ENCODE data around the gene OR10A5. TPM values are rescaled to one million over a fixed set of nuclear protein-coding genes. Genes with fewer than 3 reads are reported as not detected.

OR10A5 gene
- total RNA-seq, 1 donor from 2014 or later, result not detected

DNA sequence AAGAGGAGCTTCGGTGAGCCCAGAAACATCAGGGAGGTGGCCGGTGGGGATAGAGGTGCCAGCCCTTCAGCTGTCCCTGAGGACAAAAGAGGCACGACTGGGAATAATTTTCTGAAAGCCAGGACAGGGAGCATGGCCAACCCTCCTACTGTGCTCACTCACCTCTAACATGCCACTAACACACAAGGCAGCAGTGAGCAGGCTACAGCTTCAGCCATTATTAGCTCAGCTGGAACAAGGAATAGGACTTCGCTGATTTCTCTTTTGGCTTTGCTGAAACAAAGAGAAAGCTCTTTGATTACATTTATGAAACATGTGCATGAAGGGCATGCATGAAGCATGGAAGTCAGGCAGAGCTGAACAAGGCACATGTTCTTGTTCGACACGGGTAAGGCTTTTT is 12.1 kb upstream of the OR10A5 start:
- Mint-ChIP-seq H3K27ac (ENCODE audit: unreplicated experiment) (no peak overlapping the region), H3K9me3 (ENCODE audit: unreplicated experiment) (no peaks in the 10 kb centered on the region), H3K27me3 (ENCODE audit: unreplicated experiment) (peaks cover 4% of the 10 kb centered on the region), H3K36me3 (ENCODE audit: unreplicated experiment) (no peaks in the 10 kb centered on the region), H3K4me3 (ENCODE audit: unreplicated experiment) (no peak overlapping the region), H3K4me1 (ENCODE audit: unreplicated experiment) (no peaks in the 10 kb centered on the region)
- TF ChIP-seq, protein P1, sequence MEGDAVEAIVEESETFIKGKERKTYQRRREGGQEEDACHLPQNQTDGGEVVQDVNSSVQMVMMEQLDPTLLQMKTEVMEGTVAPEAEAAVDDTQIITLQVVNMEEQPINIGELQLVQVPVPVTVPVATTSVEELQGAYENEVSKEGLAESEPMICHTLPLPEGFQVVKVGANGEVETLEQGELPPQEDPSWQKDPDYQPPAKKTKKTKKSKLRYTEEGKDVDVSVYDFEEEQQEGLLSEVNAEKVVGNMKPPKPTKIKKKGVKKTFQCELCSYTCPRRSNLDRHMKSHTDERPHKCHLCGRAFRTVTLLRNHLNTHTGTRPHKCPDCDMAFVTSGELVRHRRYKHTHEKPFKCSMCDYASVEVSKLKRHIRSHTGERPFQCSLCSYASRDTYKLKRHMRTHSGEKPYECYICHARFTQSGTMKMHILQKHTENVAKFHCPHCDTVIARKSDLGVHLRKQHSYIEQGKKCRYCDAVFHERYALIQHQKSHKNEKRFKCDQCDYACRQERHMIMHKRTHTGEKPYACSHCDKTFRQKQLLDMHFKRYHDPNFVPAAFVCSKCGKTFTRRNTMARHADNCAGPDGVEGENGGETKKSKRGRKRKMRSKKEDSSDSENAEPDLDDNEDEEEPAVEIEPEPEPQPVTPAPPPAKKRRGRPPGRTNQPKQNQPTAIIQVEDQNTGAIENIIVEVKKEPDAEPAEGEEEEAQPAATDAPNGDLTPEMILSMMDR (IDR thresholded peaks at IDR 0.05), result no peak
- no peak for DNase-seq (ENCODE audit: extremely low spot score, unreplicated experiment)

DNA sequence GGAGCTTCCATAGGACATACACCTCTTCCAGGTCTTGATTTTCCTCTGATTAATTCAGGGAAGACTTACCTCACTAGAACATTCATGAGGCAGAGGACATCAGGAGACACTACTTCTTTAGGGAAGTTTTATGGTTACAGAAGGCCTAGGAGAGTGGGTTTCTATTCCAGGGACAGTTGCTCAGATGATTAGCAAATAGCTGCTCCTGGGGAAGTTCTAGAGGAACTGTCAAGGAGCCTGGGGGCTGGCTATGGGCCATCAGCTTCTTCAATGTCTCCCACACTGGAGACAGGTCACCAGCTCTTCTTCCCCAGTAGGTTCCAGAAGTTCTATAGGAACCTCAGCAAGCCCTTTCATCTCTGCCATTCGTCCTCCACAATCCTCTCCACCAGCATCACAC is 11.5 kb upstream of the OR10A5 start:
- Mint-ChIP-seq H3K36me3 (ENCODE audit: unreplicated experiment) (no peaks in the 10 kb centered on the region), H3K4me1 (ENCODE audit: unreplicated experiment) (no peaks in the 10 kb centered on the region), H3K27ac (ENCODE audit: unreplicated experiment) (no peak overlapping the region), H3K27me3 (ENCODE audit: unreplicated experiment) (peaks cover 4% of the 10 kb centered on the region), H3K9me3 (ENCODE audit: unreplicated experiment) (no peaks in the 10 kb centered on the region), H3K4me3 (ENCODE audit: unreplicated experiment) (no peak overlapping the region)
- DNase-seq (ENCODE audit: extremely low spot score, unreplicated experiment), result no peak
- TF ChIP-seq, protein P1 (IDR thresholded peaks at IDR 0.05), result no peak

GRCh38 chr11:6841694-6842093 is 3.8 kb upstream of the OR10A5 start:
- Mint-ChIP-seq H3K4me1 (ENCODE audit: unreplicated experiment) (no peaks in the 10 kb centered on the region), H3K27me3 (ENCODE audit: unreplicated experiment) (peaks cover 11% of the 10 kb centered on the region), H3K36me3 (ENCODE audit: unreplicated experiment) (no peaks in the 10 kb centered on the region), H3K9me3 (ENCODE audit: unreplicated experiment) (no peaks in the 10 kb centered on the region), H3K27ac (ENCODE audit: unreplicated experiment) (no peak overlapping the region), H3K4me3 (ENCODE audit: unreplicated experiment) (no peak overlapping the region)
- TF ChIP-seq, protein P1 (IDR thresholded peaks at IDR 0.05), result no peak
- no peak for DNase-seq (ENCODE audit: extremely low spot score, unreplicated experiment)

GRCh38 chr11:6843670-6844069 is 1.8 kb upstream of the OR10A5 start:
- Mint-ChIP-seq H3K4me3 (ENCODE audit: unreplicated experiment) (no peak overlapping the region), H3K36me3 (ENCODE audit: unreplicated experiment) (no peaks in the 10 kb centered on the region)
- TF ChIP-seq, protein P1 (IDR thresholded peaks at IDR 0.05), result no peak

GRCh38 chr11:6844356-6844755 is 1.1 kb upstream of the OR10A5 start:
- Mint-ChIP-seq H3K36me3 (ENCODE audit: unreplicated experiment) (no peaks in the 10 kb centered on the region), H3K27me3 (ENCODE audit: unreplicated experiment) (peaks cover 11% of the 10 kb centered on the region), H3K9me3 (ENCODE audit: unreplicated experiment) (no peaks in the 10 kb centered on the region), H3K4me3 (ENCODE audit: unreplicated experiment) (no peak overlapping the region), H3K4me1 (ENCODE audit: unreplicated experiment) (no peaks in the 10 kb centered on the region), H3K27ac (ENCODE audit: unreplicated experiment) (no peak overlapping the region)
- TF ChIP-seq, protein P1 (IDR thresholded peaks at IDR 0.05), result no peak
- DNase-seq (ENCODE audit: extremely low spot score, unreplicated experiment), result no peak

More at GRCh38 chr11:6843670-6844069, 1.8 kb upstream of the OR10A5 start:
- Mint-ChIP-seq H3K4me1 (ENCODE audit: unreplicated experiment) (no peaks in the 10 kb centered on the region), H3K27ac (ENCODE audit: unreplicated experiment) (no peak overlapping the region), H3K27me3 (ENCODE audit: unreplicated experiment) (peaks cover 11% of the 10 kb centered on the region), H3K9me3 (ENCODE audit: unreplicated experiment) (no peaks in the 10 kb centered on the region)
- DNase-seq (ENCODE audit: extremely low spot score, unreplicated experiment), result no peak
